H1 (cell line): Measurements from ENCODE around the gene SLX4IP. TPM values are rescaled to one million over a fixed set of nuclear protein-coding genes. Genes with fewer than 3 reads are reported as not detected.
A peak's percentile ranks its signal among the peaks of the same experiment; 100 is the strongest.

Experiments used
- CTCF ChIA-PET: fragments of 300-600 bp; sonication (Branson Sonifier 250); formaldehyde crosslinking; loops from one replicate; lab custom pipeline; 2021; ENCODE audit not compliant: partially characterized antibody; lab: Charles Lee
- POLR2A ChIA-PET: fragments of 300-600 bp; sonication (Branson Sonifier 250); formaldehyde crosslinking; loops from one replicate; lab custom pipeline; 2021; ENCODE audit warnings: inconsistent platforms; ENCODE audit not compliant: partially characterized antibody; lab: Charles Lee
- DNase-seq, 2 experiments: peaks; one replicate each; pipeline versions ENCODE4 v3.0.0 to v3.0.0-alpha.2; 2010 to 2022; ENCODE audit warnings: low spot score in 2 of 2, low read depth in 1 of 2, mixed read lengths in 1 of 2
- FAIRE-seq: peaks from 2 replicates; lab custom pipeline; 2011; peaks lifted over from hg19 to GRCh38; lab: Jason Lieb, UNC
- H2AFZ ChIP-seq: 2 replicates; pipeline ENCODE4 v1.8.1; 2012; ENCODE audit warnings: low read length, inconsistent platforms
- H2AK5ac ChIP-seq: 2 replicates; pipeline ENCODE4 v1.6.1; 2013; ENCODE audit warnings: low read depth, low read length
- H2BK120ac ChIP-seq: replicated peaks from 2 replicates; pipeline ENCODE3; 2013; ENCODE audit warnings: low read depth, low read length, inconsistent platforms
- H2BK12ac ChIP-seq: 2 replicates; pipeline ENCODE4 v1.6.1; 2013; ENCODE audit warnings: low read depth, low read length
- H2BK15ac ChIP-seq: 2 replicates; pipeline ENCODE4 v1.6.1; 2013; ENCODE audit warnings: low read length
- H2BK20ac ChIP-seq: 2 replicates; pipeline ENCODE4 v1.6.1; 2013; ENCODE audit warnings: low read length
- H2BK5ac ChIP-seq: 2 replicates; pipeline ENCODE4 v1.6.1; 2013; ENCODE audit warnings: low read depth, low read length
- H3K14ac ChIP-seq: 2 replicates; pipeline ENCODE4 v1.6.1; 2013; ENCODE audit warnings: inconsistent platforms; ENCODE audit not compliant: insufficient read length
- H3K18ac ChIP-seq: 2 replicates; pipeline ENCODE4 v1.6.1; 2013; ENCODE audit warnings: low read length; ENCODE audit errors: extremely low read depth
- H3K23ac ChIP-seq: 2 replicates; pipeline ENCODE4 v1.6.1; 2013; ENCODE audit warnings: inconsistent platforms; ENCODE audit not compliant: insufficient read length
- H3K23me2 ChIP-seq: 2 replicates; pipeline ENCODE4 v1.6.1; 2013; ENCODE audit warnings: low read depth, low read length
- H3K27ac ChIP-seq: 2 replicates; pipeline ENCODE4 v1.6.1; 2011; ENCODE audit warnings: low read depth, low read length, inconsistent platforms
- H3K27me3 ChIP-seq, 4 experiments: replicated peaks in 1 of 4; 1 replicate in 1 of 4; 2 replicates in 3 of 4; pipeline versions ENCODE4 v1.6.1 to v1.8.1; 2011 to 2013; ENCODE audit warnings: low read length in 3 of 4, mild to moderate bottlenecking in 3 of 4, inconsistent platforms in 2 of 4, mixed read lengths in 2 of 4, moderate library complexity in 1 of 4; ENCODE audit not compliant: control insufficient read depth in 3 of 4, insufficient read depth in 3 of 4; ENCODE audit errors: extremely low read depth in 1 of 4
- H3K36me3 ChIP-seq, 4 experiments: 2 replicates each; pipeline versions ENCODE4 v1.6.1 to v1.8.1; 2011 to 2013; ENCODE audit warnings: mild to moderate bottlenecking in 4 of 4, low read length in 3 of 4, moderate library complexity in 2 of 4, control low read depth in 1 of 4, inconsistent platforms in 1 of 4; ENCODE audit not compliant: insufficient read depth in 4 of 4, control insufficient read depth in 2 of 4
- H3K4ac ChIP-seq: replicated peaks from 2 replicates; pipeline ENCODE3; 2013; ENCODE audit warnings: low read length, low read depth, mixed read lengths, inconsistent platforms; ENCODE audit not compliant: insufficient read length
- H3K4me1 ChIP-seq, 4 experiments: replicated peaks in 1 of 4; 1 replicate in 1 of 4; 2 replicates in 3 of 4; pipeline versions ENCODE4 v1.6.1 to v1.8.1; 2011 to 2013; ENCODE audit warnings: low read length in 3 of 4, inconsistent platforms in 2 of 4, mixed read lengths in 1 of 4; ENCODE audit not compliant: insufficient read depth in 4 of 4, control insufficient read depth in 3 of 4
- H3K4me2 ChIP-seq, 2 experiments: 2 replicates each; pipeline versions ENCODE4 v1.6.1 to v1.8.1; 2011 to 2013; ENCODE audit warnings: low read depth in 2 of 2, low read length in 2 of 2, control low read depth in 1 of 2, inconsistent platforms in 1 of 2, mild to moderate bottlenecking in 1 of 2; ENCODE audit not compliant: insufficient read depth in 1 of 2
- H3K4me3 ChIP-seq, 4 experiments: fragments of 200-600, 300-600 bp in 1 of 4; sonication (generic), shearing (Covaris generic), sonication (Bioruptor Twin) in 1 of 4; 2 replicates each; pipeline versions ENCODE4 v1.5.1 to v1.8.1; 2011 to 2016; ENCODE audit warnings: low read length in 4 of 4, low read depth in 3 of 4, control low read depth in 2 of 4, inconsistent platforms in 2 of 4, mild to moderate bottlenecking in 2 of 4, mixed read lengths in 1 of 4, moderate library complexity in 1 of 4; ENCODE audit not compliant: insufficient read depth in 2 of 4; ENCODE audit errors: extremely low read depth in 1 of 4
- H3K56ac ChIP-seq: replicated peaks from 2 replicates; pipeline ENCODE3; 2013; ENCODE audit warnings: low read depth, mild to moderate bottlenecking, mixed read lengths, low read length, inconsistent platforms; ENCODE audit not compliant: insufficient read length
- H3K79me1 ChIP-seq: 2 replicates; pipeline ENCODE4 v1.6.1; 2013; ENCODE audit warnings: low read depth, low read length, control low read depth
- H3K79me2 ChIP-seq, 2 experiments: 2 replicates each; pipeline versions ENCODE4 v1.6.1 to v1.8.1; 2012 to 2013; ENCODE audit warnings: low read length in 2 of 2, mild to moderate bottlenecking in 2 of 2, inconsistent platforms in 1 of 2; ENCODE audit not compliant: insufficient read depth in 2 of 2, control insufficient read depth in 1 of 2
- H3K9ac ChIP-seq, 4 experiments: replicated peaks in 1 of 4; 1 replicate in 1 of 4; 2 replicates in 3 of 4; pipeline versions ENCODE4 v1.6.1 to v1.8.1; 2011 to 2013; ENCODE audit warnings: low read depth in 3 of 4, low read length in 3 of 4, control low read depth in 2 of 4, mild to moderate bottlenecking in 2 of 4, moderate library complexity in 2 of 4, inconsistent platforms in 1 of 4; ENCODE audit errors: extremely low read depth in 1 of 4
- H3K9me3 ChIP-seq, 2 experiments: 2 replicates each; pipeline versions ENCODE4 v1.6.1 to v1.8.1; 2012 to 2013; ENCODE audit warnings: mild to moderate bottlenecking in 2 of 2, moderate library complexity in 2 of 2, control low read depth in 1 of 2, inconsistent platforms in 1 of 2, low read depth in 1 of 2, low read length in 1 of 2, mixed read lengths in 1 of 2; ENCODE audit not compliant: insufficient read depth in 2 of 2
- H4K20me1 ChIP-seq, 2 experiments: replicated peaks in 1 of 2; 2 replicates each; pipeline versions ENCODE3 to v1.8.1; 2011 to 2013; ENCODE audit warnings: inconsistent platforms in 2 of 2, low read length in 2 of 2, mild to moderate bottlenecking in 1 of 2; ENCODE audit not compliant: insufficient read depth in 2 of 2, control insufficient read depth in 1 of 2
- H4K5ac ChIP-seq: 2 replicates; pipeline ENCODE4 v1.6.1; 2013; ENCODE audit warnings: low read length, low read depth, mixed read lengths, inconsistent platforms; ENCODE audit not compliant: insufficient read length
- H4K8ac ChIP-seq: 2 replicates; pipeline ENCODE4 v1.8.0; 2013; ENCODE audit warnings: mild to moderate bottlenecking, moderate library complexity, low read length, inconsistent platforms; ENCODE audit not compliant: insufficient read depth; ENCODE audit errors: extremely low read depth
- H4K91ac ChIP-seq: replicated peaks from 2 replicates; pipeline ENCODE3; 2013; ENCODE audit warnings: low read length, mixed read lengths, inconsistent platforms; ENCODE audit not compliant: insufficient read length
- CTCF ChIP-seq, 3 experiments: IDR thresholded peaks; 1 replicate in 2 of 3; 2 replicates in 1 of 3; pipeline versions ENCODE4 v1.5.1 to v1.6.1; 2011; ENCODE audit warnings: low read length in 3 of 3, mild to moderate bottlenecking in 3 of 3, inconsistent platforms in 2 of 3, low read depth in 1 of 3, moderate library complexity in 1 of 3; ENCODE audit not compliant: insufficient read depth in 1 of 3; ENCODE audit errors: control extremely low read depth in 1 of 3
- EZH2 ChIP-seq: fragments of 200-600 bp; sonication (generic); IDR thresholded peaks from 2 replicates; pipeline ENCODE4 v1.7.1; 2012; ENCODE audit warnings: low read depth, mild to moderate bottlenecking, moderate library complexity, low read length, inconsistent platforms; ENCODE audit not compliant: severe bottlenecking
- GABPA ChIP-seq: IDR thresholded peaks from 2 replicates; pipeline ENCODE4 v1.6.1; 2011; ENCODE audit warnings: mild to moderate bottlenecking, low read length, moderate library complexity, borderline replicate concordance; ENCODE audit not compliant: insufficient read depth
- NRF1 ChIP-seq: IDR thresholded peaks from 2 replicates; pipeline ENCODE4 v1.6.1; 2011; ENCODE audit warnings: mild to moderate bottlenecking, low read depth, low read length, improper control_type of control experiment
- TCF12 ChIP-seq: IDR thresholded peaks from 2 replicates; pipeline ENCODE4 v1.6.1; 2011; ENCODE audit warnings: low read depth, mild to moderate bottlenecking, low read length
- WGBS, 2 experiments: shearing (Covaris generic) in 1 of 2; methylation state at CpG; one replicate each; pipeline versions ENCODE4 v1.1.6 to v1.1.7; 2013 to 2015; ENCODE audit warnings: low lambda C conversion rate in 2 of 2, mixed read lengths in 2 of 2, inconsistent platforms in 1 of 2, low coverage in 1 of 2, missing lambda C conversion rate in 1 of 2; ENCODE audit not compliant: insufficient replicate concordance in 2 of 2, insufficient coverage in 1 of 2, insufficient read length in 1 of 2; ENCODE audit errors: extremely low coverage in 1 of 2, missing lambda C conversion rate in 1 of 2; 5-methylcytosine and 5-hydroxymethylcytosine counted together
- polyA plus RNA-seq, 7 experiments: library from polyadenylated mRNA; depleted of rRNA in 3 of 7; stranded (reverse) in 5 of 7; unstranded in 2 of 7; fragments of >200 nt in 5 of 7; fragments of 200-250 nt in 2 of 7; gene quantifications; 1 replicate in 5 of 7; 2 replicates in 1 of 7; 4 replicates in 1 of 7; pipeline versions ENCODE4 v1.2.1 to v1.2.3, GENCODE V29; 2011 to 2013; ENCODE audit warnings: missing spikeins in 2 of 7, mixed read lengths in 2 of 7
- total RNA-seq: library from RNA; stranded (reverse); fragmentation: NEBNext Ultra II Directional; extraction: Animal tissue kit (Norgen Biotek cat#: 25700); gene quantifications from 2 replicates; pipeline ENCODE4 v1.2.1, GENCODE V29; 2021
- TF ChIP-seq, protein P1 (sequence below): IDR thresholded peaks from 2 replicates; pipeline ENCODE4 v1.6.1; 2011; ENCODE audit warnings: low read length, improper control_type of control experiment

The SLX4IP gene
- total and polyA plus RNA-seq, 2 of the 8 experiments (the other 6 are each of a cell fraction or from before 2014, with no cell fraction given), result 2.4 to 8.7 TPM

- Histone ChIP-seq H3K14ac (no peak overlapping the region), H4K5ac (peak overlapping the region; percentile 68), H4K91ac (no peak overlapping the region), H2AK5ac (no peak overlapping the region), H3K4ac (no peak overlapping the region), H4K8ac (peak overlapping the region; percentile 86), H3K23ac (no peak overlapping the region), H2BK15ac (no peak overlapping the region), H3K23me2 (peaks cover 19% of the 10 kb centered on the region), H4K20me1 (peaks cover 0 to 3% of the 10 kb centered on the region in 2 experiments), H3K79me2 (peaks cover 0 to 28% of the 10 kb centered on the region in 2 experiments; a peak in 3 of 4 replicates), H3K56ac (peak overlapping the region; percentile 55), H3K79me1 (no peaks in the 10 kb centered on the region; the same call in 1 of the 2 replicates), H3K36me3 (peaks cover 0 to 7% (median 0%) of the 10 kb centered on the region in 4 experiments; a peak in 1 of 8 replicates), H2BK12ac (no peak overlapping the region), H2BK120ac (no peak overlapping the region), H2BK20ac (no peak overlapping the region), H3K27ac (peak overlapping the region; percentile 87), H3K9ac (peak overlapping the region; percentile 39 to 84 (median 79); a peak in 6 of 7 replicates), H2AFZ (0 out of 2 replicates have a peak overlapping the region, but pooled peaks have one; percentile 61), H3K4me2 (peak overlapping the region; percentile 64 to 82), H3K4me3 (peak overlapping the region; percentile 48 to 86 (median 79)), H2BK5ac (0 out of 2 replicates have a peak overlapping the region, but pooled peaks have one; percentile 66), H3K27me3 (no peaks in the 10 kb centered on the region; a peak in 1 of 7 replicates), H3K4me1 (peaks cover 0 to 18% (median 11%) of the 10 kb centered on the region in 4 experiments; a peak in 6 of 7 replicates), H3K9me3 (no peaks in the 10 kb centered on the region), H3K18ac (peak overlapping the region; percentile 71)
- POLR2A ChIA-PET, result interaction anchor here (0.8 to 2.4 kb wide), 9 partner anchors 8 to 253 kb away, joined by 3 to 8 read pairs (median 4); no protein-coding TSS in a partner anchor
- FAIRE-seq (no peak), DNase-seq (peak in 1 of 2 experiments; percentile 90)
- 8% methylated on average over 36 of the region's 38 CpGs; no CpG with 5 or more reads in 1 of the 2 experiments for WGBS, 2 experiments
- CTCF ChIA-PET, result interaction anchor here (0.6 to 4.2 kb wide), 30 partner anchors 8 to 869 kb away, joined by 3 to 23 read pairs (median 3); no protein-coding TSS in a partner anchor
- TF ChIP-seq EZH2 (no peak), GABPA (no peak), CTCF (IDR thresholded peaks at IDR 0.05; ENCODE audit: control extremely low read depth in 1 of 3, insufficient read depth in 1 of 3, low read depth in 1 of 3, low read length in 3 of 3) (peak; percentile 71 to 83 (median 74)), NRF1 (no peak), TCF12 (0 out of 2 replicates have a peak, but pooled peaks have one; percentile 13)
- TF ChIP-seq, protein P1, sequence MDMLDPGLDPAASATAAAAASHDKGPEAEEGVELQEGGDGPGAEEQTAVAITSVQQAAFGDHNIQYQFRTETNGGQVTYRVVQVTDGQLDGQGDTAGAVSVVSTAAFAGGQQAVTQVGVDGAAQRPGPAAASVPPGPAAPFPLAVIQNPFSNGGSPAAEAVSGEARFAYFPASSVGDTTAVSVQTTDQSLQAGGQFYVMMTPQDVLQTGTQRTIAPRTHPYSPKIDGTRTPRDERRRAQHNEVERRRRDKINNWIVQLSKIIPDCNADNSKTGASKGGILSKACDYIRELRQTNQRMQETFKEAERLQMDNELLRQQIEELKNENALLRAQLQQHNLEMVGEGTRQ, result no peak
These were observed 239.8 kb downstream of the SLX4IP start for GRCh38 chr20:10674684-10675449.
